Nephron progenitor cell (in vitro differentiated cells): ENCODE results near the gene CD79B.

ENCODE experiments used
- DNase-seq: peaks from one replicate; pipeline ENCODE4 v3.0.0; 2021
- H3K27ac Mint-ChIP-seq: 2 replicates; pipeline ENCODE4 v1.8.0; 2021; ENCODE audit warnings: mild to moderate bottlenecking, moderate library complexity, mixed read lengths
- H3K27me3 Mint-ChIP-seq: 2 replicates; pipeline ENCODE4 v1.8.0; 2021; ENCODE audit warnings: mild to moderate bottlenecking, low read depth, mixed read lengths; ENCODE audit not compliant: poor library complexity
- H3K36me3 Mint-ChIP-seq: 2 replicates; pipeline ENCODE4 v1.8.0; 2021; ENCODE audit warnings: low read depth, mixed read lengths
- H3K4me1 Mint-ChIP-seq: 2 replicates; pipeline ENCODE4 v1.8.0; 2021; ENCODE audit warnings: mixed read lengths
- H3K4me3 Mint-ChIP-seq: 2 replicates; pipeline ENCODE4 v1.8.0; 2021; ENCODE audit warnings: mild to moderate bottlenecking, moderate library complexity, mixed read lengths
- H3K9me3 Mint-ChIP-seq: 2 replicates; pipeline ENCODE4 v1.8.0; 2021; ENCODE audit warnings: mild to moderate bottlenecking, moderate library complexity, mixed read lengths
- CTCF ChIP-seq: fragments of 200-600 bp; sonication (generic); IDR thresholded peaks from 2 replicates; pipeline ENCODE4 v1.5.0; 2021; ENCODE audit warnings: antibody characterized with exemption

CD79B gene

GRCh38 chr17:63949576-63950250 lies 17.6 kb upstream of the CD79B start:
- TF ChIP-seq CTCF = no peak
- DNase-seq = no peak
- Mint-ChIP-seq H3K9me3 (no peaks in the 10 kb centered on the region), H3K27ac (no peak overlapping the region), H3K4me3 (no peak overlapping the region), H3K27me3 (peaks cover 12% of the 10 kb centered on the region), H3K4me1 (peaks cover 31% of the 10 kb centered on the region), H3K36me3 (no peaks in the 10 kb centered on the region)

GRCh38 chr17:63948521-63948920 lies 16.4 kb upstream of the CD79B start:
- H3K27me3 Mint-ChIP-seq = peaks cover 4% of the 10 kb centered on the region
- H3K27ac Mint-ChIP-seq = no peak overlapping the region
- TF ChIP-seq CTCF = no peak
- no peak overlapping the region for H3K4me3 Mint-ChIP-seq
- H3K36me3 Mint-ChIP-seq = no peaks in the 10 kb centered on the region
- DNase-seq = no peak
- H3K9me3 Mint-ChIP-seq = no peaks in the 10 kb centered on the region
- H3K4me1 Mint-ChIP-seq = peaks cover 26% of the 10 kb centered on the region

- TF ChIP-seq CTCF = no peak
- Mint-ChIP-seq H3K27ac (no peak overlapping the region), H3K9me3 (no peaks in the 10 kb centered on the region), H3K4me3 (no peak overlapping the region), H3K36me3 (no peaks in the 10 kb centered on the region), H3K4me1 (peaks cover 26% of the 10 kb centered on the region), H3K27me3 (peaks cover 8% of the 10 kb centered on the region)
- DNase-seq = no peak
These were observed 15.7 kb upstream of the CD79B start for GRCh38 chr17:63947711-63948330.

GRCh38 chr17:63946440-63947363 lies 14.6 kb upstream of the CD79B start:
- no peaks in the 10 kb centered on the region for H3K36me3 Mint-ChIP-seq
- no peak overlapping the region for H3K27ac Mint-ChIP-seq

GRCh38 chr17:63945784-63946439 lies 13.8 kb upstream of the CD79B start:
- Mint-ChIP-seq H3K27me3 (peaks cover 11% of the 10 kb centered on the region), H3K4me3 (no peak overlapping the region), H3K4me1 (peaks cover 26% of the 10 kb centered on the region), H3K36me3 (no peaks in the 10 kb centered on the region), H3K9me3 (no peaks in the 10 kb centered on the region), H3K27ac (no peak overlapping the region)
- no peak for TF ChIP-seq CTCF
- peak; percentile 70 for DNase-seq

More at GRCh38 chr17:63946440-63947363, 14.6 kb upstream of the CD79B start:
- no peak overlapping the region for H3K4me3 Mint-ChIP-seq
- H3K9me3 Mint-ChIP-seq = no peaks in the 10 kb centered on the region
- H3K4me1 Mint-ChIP-seq = peaks cover 26% of the 10 kb centered on the region
- peak; percentile 78 for DNase-seq
- TF ChIP-seq CTCF = peak; percentile 88
- peaks cover 6% of the 10 kb centered on the region for H3K27me3 Mint-ChIP-seq
